Spleen (tissue), 11 donors: ENCODE measurements around the gene G3BP2. TPM values are rescaled to one million over a fixed set of nuclear protein-coding genes. Genes with fewer than 3 reads are reported as not detected.

Experiments
- DNase-seq: peaks from one replicate; pipeline ENCODE4 v3.0.0-alpha.2; 2020
- H3K27ac ChIP-seq, 8 donors: fragments of 200-600 bp; sonication (generic) in 7 of 8; 1 replicate in 4 of 8; 2 replicates in 4 of 8; pipeline versions ENCODE4 v1.5.0 to v1.8.0; 2016 to 2021; ENCODE audit warnings: inconsistent platforms in 4 of 8, mild to moderate bottlenecking in 4 of 8, moderate library complexity in 1 of 8
- H3K27me3 ChIP-seq, 7 donors: fragments of 200-600 bp; sonication (generic) in 6 of 7; replicated peaks in 1 of 7; 1 replicate in 4 of 7; 2 replicates in 3 of 7; pipeline versions ENCODE4 v1.5.0 to v1.8.0; 2016 to 2021; ENCODE audit warnings: inconsistent platforms in 3 of 7, mild to moderate bottlenecking in 1 of 7
- H3K36me3 ChIP-seq, 6 donors: fragments of 200-600 bp; sonication (generic) in 5 of 6; 1 replicate in 4 of 6; 2 replicates in 2 of 6; pipeline versions ENCODE4 v1.5.0 to v1.8.0; 2016 to 2021; ENCODE audit warnings: inconsistent platforms in 2 of 6
- H3K4me1 ChIP-seq, 6 donors: fragments of 200-600 bp; sonication (generic) in 5 of 6; 1 replicate in 3 of 6; 2 replicates in 3 of 6; pipeline versions ENCODE4 v1.5.0 to v1.8.0; 2016 to 2021; ENCODE audit warnings: inconsistent platforms in 3 of 6
- H3K4me3 ChIP-seq, 8 donors: fragments of 200-600 bp; sonication (generic) in 7 of 8; 1 replicate in 4 of 8; 2 replicates in 4 of 8; pipeline versions ENCODE4 v1.5.0 to v1.8.0; 2016 to 2021; ENCODE audit warnings: inconsistent platforms in 4 of 8, mild to moderate bottlenecking in 4 of 8, moderate library complexity in 2 of 8
- H3K9me3 ChIP-seq, 8 donors: fragments of 200-600 bp; sonication (generic) in 7 of 8; 1 replicate in 4 of 8; 2 replicates in 4 of 8; pipeline versions ENCODE4 v1.5.0 to v1.8.0; 2016 to 2021; ENCODE audit warnings: inconsistent platforms in 4 of 8
- POLR2A ChIP-seq, 3 donors: fragments of 450-650 bp; IDR thresholded peaks; one replicate each; pipeline ENCODE4 v1.5.1; 2017; ENCODE audit warnings: antibody characterized with exemption in 3 of 3, mild to moderate bottlenecking in 1 of 3
- POLR2AphosphoS5 ChIP-seq, 3 donors: sonication (generic); formaldehyde crosslinking; IDR thresholded peaks; one replicate each; pipeline ENCODE4 v1.5.1; 2017; ENCODE audit warnings: antibody characterized with exemption in 3 of 3
- WGBS, 5 donors: extraction: QIAGEN DNeasy Blood & Tissue Kit in 3 of 5; methylation state at CpG; one replicate each; pipeline versions ENCODE4 v1.1.5 to v1.1.7; 2013 to 2018; 5-methylcytosine and 5-hydroxymethylcytosine counted together
- intact Hi-C: fragments of 100-400 bp; cut with DNase I; formaldehyde crosslinking; loops from one replicate; pipeline ENCODE4 v1.15.0; 2023; ENCODE audit warnings: low total_unique reads
- polyA plus RNA-seq, 3 donors: library from polyadenylated mRNA; stranded (reverse); fragments of 200-250 nt; gene quantifications; one replicate each; pipeline ENCODE4 v1.2.1, GENCODE V29; 2013
- small RNA-seq, 4 donors: library from RNA; depleted of rRNA; stranded (forward); fragments of <200 nt; gene quantifications; one replicate each; pipeline ENCODE3, GENCODE V24; 2016
- total RNA-seq, 7 donors: library from RNA; depleted of rRNA in 3 of 7; stranded (reverse); fragments of >200 nt in 3 of 7; fragmentation: NEBNext Ultra II Directional in 4 of 7; extraction: Animal tissue kit (Norgen Biotek cat#: 25700) in 4 of 7; gene quantifications; one replicate each; pipeline versions ENCODE4 v1.1.0 to v1.2.1, GENCODE V29; 2016 to 2021
- TF ChIP-seq, protein P1 (sequence below), 11 experiments: fragments of 200-600 bp in 7 of 11; fragments of 450-650 bp in 4 of 11; sonication (generic) in 4 of 11; IDR thresholded peaks in 8 of 11; conservative IDR thresholded peaks in 3 of 11; 1 replicate in 7 of 11; 2 replicates in 4 of 11; pipeline versions ENCODE4 v1.4.0 to v1.8.0; 2016 to 2021; ENCODE audit warnings: antibody characterized with exemption in 11 of 11, inconsistent platforms in 4 of 11, mild to moderate bottlenecking in 1 of 11
- donor health status: healthy with polysubstance abuse.
- donor health status: DM: no; HTN: no; CAD: no; lungs with moderate emphysema.
- donor health status: DM: no; HTN: no; CAD: no.
- donor health status: Bipolar disorder and iron deficiency.
- donor health status: healthy.
- donor health status: DM: no; HTN: no; CAD: no.
- donor health status: DM: yes; HTN: yes; CAD: no.

Gene G3BP2
- total and polyA plus RNA-seq, 10 donors = 15.2 to 113 (median 102) TPM

DNA sequence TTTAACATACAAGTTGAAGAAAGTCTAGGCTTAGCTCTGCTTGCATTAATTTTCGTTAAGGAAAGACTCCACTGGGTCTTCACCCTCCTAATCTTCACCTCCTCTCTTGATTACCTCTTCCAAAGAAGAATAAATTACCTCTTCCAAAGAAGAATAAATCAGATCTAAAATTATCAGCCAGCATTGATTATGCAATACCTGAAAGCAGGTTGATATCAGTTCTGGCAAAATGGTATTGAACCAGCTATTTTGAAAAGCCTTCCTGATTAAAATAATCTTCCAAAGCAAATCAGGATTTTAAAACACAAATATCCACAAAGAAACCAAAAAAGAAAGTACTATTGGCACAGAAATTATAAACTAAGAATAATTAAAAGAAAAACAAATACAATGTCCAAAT is 79.8 kb downstream of the G3BP2 start:
- Histone ChIP-seq H3K9me3 (no peaks in the 10 kb centered on the region), H3K27ac (no peak overlapping the region), H3K4me3 (no peak overlapping the region), H3K27me3 (no peaks in the 10 kb centered on the region), H3K36me3 (no peaks in the 10 kb centered on the region), H3K4me1 (no peaks in the 10 kb centered on the region)
- no peak for DNase-seq
- intact Hi-C loops = no loop called here
- TF ChIP-seq POLR2AphosphoS5 (IDR thresholded peaks at IDR 0.05) (no peak), POLR2A (IDR thresholded peaks at IDR 0.05) (no peak)
- TF ChIP-seq, protein P1, sequence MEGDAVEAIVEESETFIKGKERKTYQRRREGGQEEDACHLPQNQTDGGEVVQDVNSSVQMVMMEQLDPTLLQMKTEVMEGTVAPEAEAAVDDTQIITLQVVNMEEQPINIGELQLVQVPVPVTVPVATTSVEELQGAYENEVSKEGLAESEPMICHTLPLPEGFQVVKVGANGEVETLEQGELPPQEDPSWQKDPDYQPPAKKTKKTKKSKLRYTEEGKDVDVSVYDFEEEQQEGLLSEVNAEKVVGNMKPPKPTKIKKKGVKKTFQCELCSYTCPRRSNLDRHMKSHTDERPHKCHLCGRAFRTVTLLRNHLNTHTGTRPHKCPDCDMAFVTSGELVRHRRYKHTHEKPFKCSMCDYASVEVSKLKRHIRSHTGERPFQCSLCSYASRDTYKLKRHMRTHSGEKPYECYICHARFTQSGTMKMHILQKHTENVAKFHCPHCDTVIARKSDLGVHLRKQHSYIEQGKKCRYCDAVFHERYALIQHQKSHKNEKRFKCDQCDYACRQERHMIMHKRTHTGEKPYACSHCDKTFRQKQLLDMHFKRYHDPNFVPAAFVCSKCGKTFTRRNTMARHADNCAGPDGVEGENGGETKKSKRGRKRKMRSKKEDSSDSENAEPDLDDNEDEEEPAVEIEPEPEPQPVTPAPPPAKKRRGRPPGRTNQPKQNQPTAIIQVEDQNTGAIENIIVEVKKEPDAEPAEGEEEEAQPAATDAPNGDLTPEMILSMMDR (IDR thresholded peaks at IDR 0.05 in 8 of 11, conservative IDR thresholded peaks at IDR 0.05 in 3 of 11) = no peak
- 66 to 90% (median 86%) methylated on average over 1 of the region's 1 CpG for WGBS, 5 donors

Small RNAs within 50 kb of the gene (small RNA-seq; reads per million reads assigned to genes)
- 0 reads per million in 4 donors for gene RF00019

Other genes starting within 250 kb of the G3BP2 start
- gene RCHY1, start 159.0 kb downstream of the G3BP2 start, total RNA-seq = 10 to 100 TPM; 36.0 to 51.2 (median 42.6) TPM
- gene RCHY1, start 159.0 kb downstream of the G3BP2 start, polyA plus RNA-seq = 10 to 100 TPM in 2 of 3 donors, 1 to 10 TPM in 1; 9.4 to 24.2 (median 14.4) TPM
- 10 to 100 TPM; 17.9 to 42.0 (median 25.7) TPM for gene THAP6, start 158.9 kb downstream of the G3BP2 start, total RNA-seq
- 1 to 10 TPM; 3.1 to 5.3 (median 4.1) TPM for gene THAP6, start 158.9 kb downstream of the G3BP2 start, polyA plus RNA-seq
- not detected for gene ODAPH, start 117.3 kb downstream of the G3BP2 start, total RNA-seq
- gene ODAPH, start 117.3 kb downstream of the G3BP2 start, polyA plus RNA-seq = under 1 TPM in 1 of 3 donors, not detected in 2; 0.74 TPM
- under 1 TPM in 4 of 7 donors, not detected in 3; 0.27 to 0.40 (median 0.39) TPM for gene CDKL2, start 42.9 kb downstream of the G3BP2 start, total RNA-seq
- gene CDKL2, start 42.9 kb downstream of the G3BP2 start, polyA plus RNA-seq = under 1 TPM; 0.03 to 0.04 (median 0.03) TPM
- gene USO1, start 51.2 kb upstream of the G3BP2 start, total RNA-seq = 10 to 100 TPM; 42.9 to 64.8 (median 51.9) TPM
- gene USO1, start 51.2 kb upstream of the G3BP2 start, polyA plus RNA-seq = 10 to 100 TPM; 16.4 to 20.6 (median 19.3) TPM
- 1 to 10 TPM in 1 of 7 donors, under 1 TPM in 5, not detected in 1; 0.07 to 3.4 (median 0.41) TPM for gene PPEF2, start 229.0 kb upstream of the G3BP2 start, total RNA-seq
- under 1 TPM in 2 of 3 donors, not detected in 1; 0.06 to 0.07 TPM for gene PPEF2, start 229.0 kb upstream of the G3BP2 start, polyA plus RNA-seq